ENCODE data around the gene LIN7C. TPM values are rescaled to one million over a fixed set of nuclear protein-coding genes. Genes with fewer than 3 reads are reported as not detected.
A peak's percentile ranks its signal among the peaks of the same experiment; 100 is the strongest.

The LIN7C gene
- total RNA-seq, 1 donor from 2014 or later: 17.0 TPM

- ATAC-seq (peak; percentile 75), DNase-seq (ENCODE audit: missing footprints) (no peak)
- intact Hi-C loops (cut with DNase I): loop anchor here (5.0 kb wide), 2 partner anchors 128 to 183 kb away; no protein-coding TSS in a partner anchor
Observed at GRCh38 chr11:27514558-27514957, 8.0 kb upstream of the LIN7C start.

- ATAC-seq: peak; percentile 76
- intact Hi-C loops (cut with DNase I): loop anchor here (5.0 kb wide), 2 partner anchors 128 to 183 kb away; no protein-coding TSS in a partner anchor
- no peak for DNase-seq (ENCODE audit: missing footprints)
Observed at GRCh38 chr11:27514076-27514475, 7.5 kb upstream of the LIN7C start.

- intact Hi-C loops (cut with DNase I): loop anchor here (5.0 kb wide), 2 partner anchors 129 to 184 kb away; no protein-coding TSS in a partner anchor
- DNase-seq (ENCODE audit: missing footprints): no peak
- no peak for ATAC-seq
Observed at GRCh38 chr11:27513389-27513788, 6.8 kb upstream of the LIN7C start.

- intact Hi-C loops (cut with DNase I): loop anchor here (5.0 kb wide), 2 partner anchors 130 to 185 kb away; no protein-coding TSS in a partner anchor
- no peak for ATAC-seq
- no peak for DNase-seq (ENCODE audit: missing footprints)
Observed at GRCh38 chr11:27512238-27512637, 5.7 kb upstream of the LIN7C start.

- ATAC-seq: no peak
- intact Hi-C loops (cut with DNase I): loop anchor here (5.0 kb wide), 2 partner anchors 132 to 187 kb away; no protein-coding TSS in a partner anchor
Observed at GRCh38 chr11:27509908-27510307, 3.3 kb upstream of the LIN7C start.

GRCh38 chr11:27507557-27508322, 1.2 kb upstream of the LIN7C start:
- intact Hi-C loops (cut with DNase I): no loop called here
- no peak for DNase-seq (ENCODE audit: missing footprints)
- no peak for ATAC-seq

More at GRCh38 chr11:27509908-27510307, 3.3 kb upstream of the LIN7C start:
- DNase-seq (ENCODE audit: missing footprints): no peak

GRCh38 chr11:27505781-27506180, 788 bp downstream of the LIN7C start:
- intact Hi-C loops (cut with DNase I): no loop called here
- ATAC-seq (no peak), DNase-seq (ENCODE audit: missing footprints) (no peak)

GRCh38 chr11:27504205-27504604, 2.4 kb downstream of the LIN7C start:
- no peak for DNase-seq (ENCODE audit: missing footprints)
- no peak for ATAC-seq
- intact Hi-C loops (cut with DNase I): no loop called here

GRCh38 chr11:27501100-27501499, 5.5 kb downstream of the LIN7C start:
- ATAC-seq (no peak), DNase-seq (ENCODE audit: missing footprints) (no peak)
- intact Hi-C loops (cut with DNase I): no loop called here

- ATAC-seq (no peak), DNase-seq (ENCODE audit: missing footprints) (no peak)
- intact Hi-C loops (cut with DNase I): no loop called here
Observed at GRCh38 chr11:27497911-27498310, 8.7 kb downstream of the LIN7C start.

GRCh38 chr11:27497284-27497866, 9.2 kb downstream of the LIN7C start:
- ATAC-seq: no peak
- intact Hi-C loops (cut with DNase I): no loop called here
- DNase-seq (ENCODE audit: missing footprints): no peak

GRCh38 chr11:27496461-27496860, 10.1 kb downstream of the LIN7C start:
- intact Hi-C loops (cut with DNase I): no loop called here
- no peak for DNase-seq (ENCODE audit: missing footprints)
- ATAC-seq: peak; percentile 37

GRCh38 chr11:27495710-27496300, 10.8 kb downstream of the LIN7C start:
- DNase-seq (ENCODE audit: missing footprints) (peak; percentile 4), ATAC-seq (no peak)
- intact Hi-C loops (cut with DNase I): no loop called here

GRCh38 chr11:27489092-27489491, 17.5 kb downstream of the LIN7C start:
- DNase-seq (ENCODE audit: missing footprints) (no peak), ATAC-seq (no peak)
- intact Hi-C loops (cut with DNase I): loop anchor here (5.0 kb wide), 2 partner anchors 197 to 287 kb away; no protein-coding TSS in a partner anchor

- intact Hi-C loops (cut with DNase I): loop anchor here (5.0 kb wide), 2 partner anchors 195 to 285 kb away; no protein-coding TSS in a partner anchor
- ATAC-seq (no peak), DNase-seq (ENCODE audit: missing footprints) (no peak)
Observed at GRCh38 chr11:27487706-27488105, 18.9 kb downstream of the LIN7C start.

GRCh38 chr11:27485930-27486773, 20.4 kb downstream of the LIN7C start:
- ATAC-seq (peak; percentile 25), DNase-seq (ENCODE audit: missing footprints) (no peak)
- intact Hi-C loops (cut with DNase I): loop anchor here (1.0 to 5.0 kb wide), 3 partner anchors 194 to 302 kb away; no protein-coding TSS in a partner anchor

- no peak for ATAC-seq
- intact Hi-C loops (cut with DNase I): no loop called here
Observed at GRCh38 chr11:27482793-27483192, 23.8 kb downstream of the LIN7C start.

GRCh38 chr11:27481992-27482391, 24.6 kb downstream of the LIN7C start:
- ATAC-seq (no peak), DNase-seq (ENCODE audit: missing footprints) (no peak)
- intact Hi-C loops (cut with DNase I): no loop called here

More at GRCh38 chr11:27482793-27483192, 23.8 kb downstream of the LIN7C start:
- DNase-seq (ENCODE audit: missing footprints): no peak

GRCh38 chr11:27477831-27478230, 28.7 kb downstream of the LIN7C start:
- ATAC-seq (no peak), DNase-seq (ENCODE audit: missing footprints) (no peak)
- intact Hi-C loops (cut with DNase I): no loop called here

All from Right ventricle myocardium inferior (tissue), 1 donor.